Gastrocnemius medialis (tissue), 4 donors: ENCODE results near the gene SPTBN5. TPM values are rescaled to one million over a fixed set of nuclear protein-coding genes. Genes with fewer than 3 reads are reported as not detected.

Experiments
- ATAC-seq, 2 donors: fragments of 150-250 bp; one replicate each; pipeline ENCODE4 v1.9.1; 2016
- DNase-seq, 2 donors: peaks; one replicate each; pipeline ENCODE4 v3.0.0-alpha.2; 2019
- H3K27ac ChIP-seq, 4 donors: fragments of 200-600 bp; sonication (generic); 1 replicate in 1 of 4; 2 replicates in 3 of 4; pipeline ENCODE4 v1.5.1; 2016 to 2018; ENCODE audit warnings: mild to moderate bottlenecking in 2 of 4, moderate library complexity in 1 of 4
- H3K27me3 ChIP-seq, 3 donors: fragments of 200-600 bp; sonication (generic) in 2 of 3; 1 replicate in 1 of 3; 2 replicates in 2 of 3; pipeline versions ENCODE4 v1.5.1 to v1.6.0; 2016 to 2019; ENCODE audit warnings: mild to moderate bottlenecking in 1 of 3, moderate library complexity in 1 of 3
- H3K36me3 ChIP-seq, 2 donors: fragments of 200-600 bp; sonication (generic) in 1 of 2; one replicate each; pipeline ENCODE4 v1.5.1; 2017 to 2018
- H3K4me1 ChIP-seq, 2 donors: fragments of 200-600 bp; sonication (generic) in 1 of 2; one replicate each; pipeline ENCODE4 v1.5.1; 2016 to 2017; ENCODE audit warnings: mild to moderate bottlenecking in 2 of 2
- H3K4me3 ChIP-seq, 4 donors: fragments of 200-600 bp; sonication (generic) in 3 of 4; 1 replicate in 1 of 4; 2 replicates in 3 of 4; pipeline ENCODE4 v1.5.1; 2016 to 2019; ENCODE audit warnings: mild to moderate bottlenecking in 2 of 4
- H3K9me3 ChIP-seq, 3 donors: fragments of 200-600 bp; sonication (generic) in 2 of 3; 1 replicate in 1 of 3; 2 replicates in 2 of 3; pipeline ENCODE4 v1.5.1; 2016 to 2019
- CTCF ChIP-seq, 5 experiments: fragments of 450-650 bp in 3 of 5; fragments of 200-600 bp in 2 of 5; sonication (generic) in 2 of 5; IDR thresholded peaks in 4 of 5; conservative IDR thresholded peaks in 1 of 5; 1 replicate in 4 of 5; 2 replicates in 1 of 5; pipeline ENCODE4 v1.5.1; 2016 to 2019; ENCODE audit warnings: antibody characterized with exemption in 5 of 5, mild to moderate bottlenecking in 3 of 5, moderate library complexity in 3 of 5
- POLR2A ChIP-seq, 2 donors: fragments of 450-650 bp; IDR thresholded peaks; one replicate each; pipeline ENCODE4 v1.6.1; 2017; ENCODE audit warnings: antibody characterized with exemption in 2 of 2, mild to moderate bottlenecking in 2 of 2, moderate library complexity in 2 of 2
- in situ Hi-C, 4 donors: fragments of 200-750 bp; cut with MboI; loops; one replicate each; pipeline versions ENCODE4 v1.15.0 to v1.8.0; 2017; ENCODE audit warnings: low sequenced_read_pairs in 4 of 4
- intact Hi-C: fragments of 100-400 bp; cut with DNase I; formaldehyde crosslinking; loops from one replicate; pipeline ENCODE4 v1.15.1; 2023; ENCODE audit warnings: low total_unique reads
- total RNA-seq, 4 donors: library from RNA; depleted of rRNA; stranded (reverse); fragments of >200 nt; gene quantifications; one replicate each; pipeline versions ENCODE4 v1.1.0 to v1.2.3, GENCODE V29; 2016

SPTBN5 gene
- total RNA-seq, 4 donors from 2014 or later: 0.03 to 0.05 (median 0.04) TPM; not detected in 1

GRCh38 chr15:41825145-41825544 is 68.7 kb downstream of the SPTBN5 start:
- H3K27me3 ChIP-seq: no peaks in the 10 kb centered on the region
- TF ChIP-seq POLR2A (IDR thresholded peaks at IDR 0.05) (no peak), CTCF (IDR thresholded peaks at IDR 0.05 in 4 of 5, conservative IDR thresholded peaks at IDR 0.05 in 1 of 5) (no peak)
- no peak for DNase-seq
- no peaks in the 10 kb centered on the region for H3K9me3 ChIP-seq
- ATAC-seq: no peak
- peaks cover 0 to 45% of the 10 kb centered on the region in 2 donors for H3K36me3 ChIP-seq
- in situ Hi-C loops: no loop called here
- H3K4me3 ChIP-seq: no peak overlapping the region
- peaks cover 15 to 18% of the 10 kb centered on the region in 2 donors for H3K4me1 ChIP-seq
- intact Hi-C loops: loop anchor here (5.0 kb wide), 2 partner anchors 53 to 77 kb away; partner anchors contain the start of gene MAPKBP1
- H3K27ac ChIP-seq: no peak overlapping the region

GRCh38 chr15:41824062-41824745 is 69.6 kb downstream of the SPTBN5 start:
- Histone ChIP-seq H3K4me1 (peaks cover 14 to 15% of the 10 kb centered on the region in 2 donors), H3K27ac (no peak overlapping the region), H3K27me3 (no peaks in the 10 kb centered on the region), H3K4me3 (no peak overlapping the region), H3K9me3 (no peaks in the 10 kb centered on the region), H3K36me3 (peaks cover 0 to 53% of the 10 kb centered on the region in 2 donors)
- DNase-seq (no peak), ATAC-seq (no peak)
- in situ Hi-C loops (loop anchor here in 1 of 4 donors (25.0 kb wide), 1 partner anchor 212 kb away; no protein-coding TSS in a partner anchor), intact Hi-C loops (no loop called here)
- no peak for TF ChIP-seq CTCF (IDR thresholded peaks at IDR 0.05 in 4 of 5, conservative IDR thresholded peaks at IDR 0.05 in 1 of 5)
- no peak for TF ChIP-seq POLR2A (IDR thresholded peaks at IDR 0.05)

GRCh38 chr15:41823502-41823901 is 70.4 kb downstream of the SPTBN5 start:
- no peak overlapping the region for H3K4me3 ChIP-seq
- ATAC-seq: no peak
- H3K36me3 ChIP-seq: peaks cover 0 to 60% of the 10 kb centered on the region in 2 donors
- DNase-seq: no peak
- H3K4me1 ChIP-seq: peaks cover 7 to 8% of the 10 kb centered on the region in 2 donors
- H3K27ac ChIP-seq: no peak overlapping the region
- H3K27me3 ChIP-seq: no peaks in the 10 kb centered on the region
- TF ChIP-seq POLR2A (IDR thresholded peaks at IDR 0.05) (no peak), CTCF (IDR thresholded peaks at IDR 0.05 in 4 of 5, conservative IDR thresholded peaks at IDR 0.05 in 1 of 5) (no peak)
- no peaks in the 10 kb centered on the region for H3K9me3 ChIP-seq
- intact Hi-C loops: no loop called here
- in situ Hi-C loops: loop anchor here in 1 of 4 donors (25.0 kb wide), 1 partner anchor 211 kb away; no protein-coding TSS in a partner anchor

- Histone ChIP-seq H3K4me3 (no peak overlapping the region), H3K27me3 (no peaks in the 10 kb centered on the region), H3K36me3 (peaks cover 0 to 66% of the 10 kb centered on the region in 2 donors), H3K4me1 (peaks cover 6% of the 10 kb centered on the region in 2 donors), H3K9me3 (no peaks in the 10 kb centered on the region), H3K27ac (no peak overlapping the region)
- TF ChIP-seq CTCF (IDR thresholded peaks at IDR 0.05 in 4 of 5, conservative IDR thresholded peaks at IDR 0.05 in 1 of 5): no peak
- no peak for TF ChIP-seq POLR2A (IDR thresholded peaks at IDR 0.05)
- DNase-seq: no peak
- no peak for ATAC-seq
- in situ Hi-C loops (loop anchor here in 1 of 4 donors (25.0 kb wide), 1 partner anchor 211 kb away; no protein-coding TSS in a partner anchor), intact Hi-C loops (no loop called here)
Observed at GRCh38 chr15:41822957-41823356, 70.9 kb downstream of the SPTBN5 start.
